AG04449 (cell line): Measurements from ENCODE around the gene HAGHL.

Source experiments
- CTCF ChIA-PET: fragments of 350-600 bp; formaldehyde crosslinking; extraction: SDS; loops from one replicate; lab custom pipeline; 2021; ENCODE audit warnings: antibody characterized with exemption; lab: Yijun Ruan, JAX
- POLR2A ChIA-PET: fragments of 400-600, 350-600 bp; formaldehyde crosslinking; extraction: SDS; loops from one replicate; lab custom pipeline; 2020; ENCODE audit warnings: antibody characterized with exemption, inconsistent platforms; lab: Yijun Ruan, JAX
- DNase-seq: peaks from one replicate; pipeline ENCODE4 v3.0.0-alpha.2; 2010; ENCODE audit warnings: low read depth, low spot score
- H3K4me3 ChIP-seq: 2 replicates; pipeline ENCODE4 v1.5.1; 2011; ENCODE audit warnings: low read depth, mild to moderate bottlenecking, control low read depth, low read length
- TF ChIP-seq, protein P1 (sequence below): IDR thresholded peaks from one replicate; pipeline ENCODE4 v1.5.1; 2011; ENCODE audit warnings: mild to moderate bottlenecking, moderate library complexity, low read length, control low read depth, inconsistent platforms; ENCODE audit not compliant: insufficient read depth; ENCODE audit errors: missing control alignments

HAGHL gene

DNA sequence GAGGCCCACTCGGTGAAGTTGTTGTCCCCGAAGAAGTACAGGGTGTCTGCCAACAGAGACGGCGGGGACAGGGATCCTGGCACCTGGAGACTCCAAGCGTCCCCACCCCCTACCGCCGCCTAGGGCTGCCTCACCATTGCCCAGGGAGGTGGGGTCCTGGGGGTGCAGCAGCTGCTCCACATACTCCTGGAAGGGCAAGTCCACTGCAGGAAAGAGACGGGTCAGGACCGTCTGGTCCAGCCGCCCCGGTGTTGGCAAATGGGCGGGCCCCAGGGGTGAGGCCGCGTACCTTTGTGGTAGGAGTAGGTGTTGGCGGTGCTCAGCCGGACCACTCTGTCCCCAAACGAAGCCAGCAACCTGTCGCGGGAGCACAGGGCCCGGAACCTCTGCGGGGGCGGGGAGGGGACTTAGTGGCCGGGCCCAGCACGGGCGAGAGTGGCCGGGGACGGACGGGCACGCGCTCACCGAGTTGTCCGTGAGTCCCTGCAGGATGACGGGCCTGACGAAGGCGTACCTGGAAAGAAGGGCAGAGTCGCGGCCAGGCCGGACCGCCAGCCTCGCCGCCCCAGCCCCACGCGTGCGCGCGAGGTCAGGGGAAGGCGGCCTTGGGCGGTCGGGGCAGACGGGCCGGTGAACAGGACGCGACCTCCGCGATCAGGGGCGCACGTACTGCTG is 43.4 kb upstream of the HAGHL start:
- POLR2A ChIA-PET, result interaction anchor here (1.2 kb wide), 1 partner anchor 8 kb away, joined by 7 read pairs; the partner anchor contains the start of gene RHBDL1
- peak overlapping the region; percentile 67 for H3K4me3 ChIP-seq
- no peak for DNase-seq
- TF ChIP-seq, protein P1, sequence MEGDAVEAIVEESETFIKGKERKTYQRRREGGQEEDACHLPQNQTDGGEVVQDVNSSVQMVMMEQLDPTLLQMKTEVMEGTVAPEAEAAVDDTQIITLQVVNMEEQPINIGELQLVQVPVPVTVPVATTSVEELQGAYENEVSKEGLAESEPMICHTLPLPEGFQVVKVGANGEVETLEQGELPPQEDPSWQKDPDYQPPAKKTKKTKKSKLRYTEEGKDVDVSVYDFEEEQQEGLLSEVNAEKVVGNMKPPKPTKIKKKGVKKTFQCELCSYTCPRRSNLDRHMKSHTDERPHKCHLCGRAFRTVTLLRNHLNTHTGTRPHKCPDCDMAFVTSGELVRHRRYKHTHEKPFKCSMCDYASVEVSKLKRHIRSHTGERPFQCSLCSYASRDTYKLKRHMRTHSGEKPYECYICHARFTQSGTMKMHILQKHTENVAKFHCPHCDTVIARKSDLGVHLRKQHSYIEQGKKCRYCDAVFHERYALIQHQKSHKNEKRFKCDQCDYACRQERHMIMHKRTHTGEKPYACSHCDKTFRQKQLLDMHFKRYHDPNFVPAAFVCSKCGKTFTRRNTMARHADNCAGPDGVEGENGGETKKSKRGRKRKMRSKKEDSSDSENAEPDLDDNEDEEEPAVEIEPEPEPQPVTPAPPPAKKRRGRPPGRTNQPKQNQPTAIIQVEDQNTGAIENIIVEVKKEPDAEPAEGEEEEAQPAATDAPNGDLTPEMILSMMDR, result no peak
- CTCF ChIA-PET, result no interaction called here

DNA sequence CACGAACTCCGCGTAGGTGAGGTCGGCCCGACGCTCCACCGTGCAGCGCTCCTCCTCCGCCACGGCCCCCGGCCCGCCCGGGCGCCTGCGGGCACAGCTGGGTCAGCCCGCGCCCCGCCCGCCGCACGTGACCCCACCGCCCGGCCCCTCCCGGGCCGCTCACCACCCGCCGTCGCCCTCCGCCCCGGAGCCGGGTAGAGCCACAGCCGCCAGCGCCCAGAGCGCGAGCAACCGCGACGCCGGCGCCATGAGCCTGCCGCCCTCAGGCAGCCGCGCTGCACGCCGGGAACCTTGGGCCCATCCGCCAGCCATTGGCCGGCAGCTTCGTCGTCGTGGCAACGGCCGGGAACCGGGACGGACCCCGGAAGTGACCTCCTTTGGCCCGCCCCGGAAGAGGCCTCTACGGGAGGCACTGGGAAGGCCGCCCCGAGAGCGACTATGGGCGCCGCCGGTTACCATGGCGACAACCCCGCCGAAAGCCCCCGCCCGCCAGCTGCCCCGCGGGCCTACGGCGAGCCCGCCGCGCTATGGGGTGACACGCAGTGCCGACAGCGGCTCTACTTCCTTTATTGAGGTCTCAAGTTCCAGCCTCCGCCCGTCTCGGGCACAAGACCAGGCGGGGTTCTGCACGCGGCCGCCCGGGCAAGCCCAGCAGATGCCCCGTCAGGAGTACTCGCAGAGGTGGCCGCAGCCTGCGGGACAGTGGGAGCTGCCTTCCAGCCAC is 42.7 kb upstream of the HAGHL start, which contains the start of gene JMJD8:
Gene JMJD8, minus strand, starts transcription at position 264 of the 724 bp plus-strand sequence. Its CDS starts 15 bp downstream, at position 249.
- POLR2A ChIA-PET, result interaction anchor here (0.7 to 1.2 kb wide), 2 partner anchors 9 to 27 kb away, joined by 3 to 7 read pairs; partner anchors contain the start of gene RHBDL1
- CTCF ChIA-PET, result no interaction called here
- DNase-seq, result peak; percentile 60

DNA sequence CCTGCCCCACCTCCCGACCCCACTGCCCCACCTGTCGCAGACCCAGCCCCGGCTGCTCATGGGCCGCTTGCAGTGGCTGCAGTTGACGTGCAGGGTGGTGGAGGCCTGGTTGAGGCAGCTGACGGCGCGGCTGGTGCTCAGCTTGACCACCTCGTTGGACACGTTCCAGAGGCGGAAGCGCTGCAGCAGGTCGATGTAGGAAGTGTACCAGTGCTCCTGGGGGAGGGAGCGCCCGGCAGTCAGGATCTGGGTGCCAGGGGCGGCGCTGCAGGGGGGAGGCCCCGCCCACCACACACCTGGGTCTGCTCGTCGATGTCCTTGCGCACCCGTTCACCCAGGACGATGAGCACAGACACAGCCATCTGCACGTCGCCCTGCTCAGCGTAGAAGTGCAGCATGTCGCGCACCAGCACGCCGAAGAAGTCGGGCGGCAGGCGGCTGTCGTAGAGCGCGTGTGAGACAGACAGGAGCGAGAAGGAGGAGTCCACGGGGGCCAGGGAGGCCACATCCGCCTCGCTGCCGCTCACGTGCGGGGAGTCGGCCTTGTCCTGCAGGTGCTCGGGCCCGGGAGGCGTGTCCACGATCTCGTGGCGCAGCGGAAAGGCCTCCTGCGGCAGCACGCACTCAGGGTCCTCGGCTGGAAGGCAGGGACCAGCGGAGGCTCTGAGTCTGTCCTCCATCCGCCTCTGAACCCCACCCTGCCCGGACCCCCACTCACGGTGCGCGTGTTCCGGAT is 41.8 kb upstream of the HAGHL start:
- H3K4me3 ChIP-seq, result no peak overlapping the region
- TF ChIP-seq, protein P1, result no peak
- ChIA-PET POLR2A (interaction anchor here (0.7 kb wide), 1 partner anchor 28 kb away, joined by 3 read pairs; no protein-coding TSS in a partner anchor), CTCF (interaction anchor here (1.3 to 1.5 kb wide), 2 partner anchors 17 to 31 kb away, joined by 5 to 8 read pairs; partner anchors contain the start of gene RHOT2)
- DNase-seq, result no peak

More for the DNA sequence above, 42.7 kb upstream of the HAGHL start, which contains the start of gene JMJD8:
- TF ChIP-seq, protein P1, result no peak
- peak within 1 kb of the TSS; percentile 67 for H3K4me3 ChIP-seq

DNA sequence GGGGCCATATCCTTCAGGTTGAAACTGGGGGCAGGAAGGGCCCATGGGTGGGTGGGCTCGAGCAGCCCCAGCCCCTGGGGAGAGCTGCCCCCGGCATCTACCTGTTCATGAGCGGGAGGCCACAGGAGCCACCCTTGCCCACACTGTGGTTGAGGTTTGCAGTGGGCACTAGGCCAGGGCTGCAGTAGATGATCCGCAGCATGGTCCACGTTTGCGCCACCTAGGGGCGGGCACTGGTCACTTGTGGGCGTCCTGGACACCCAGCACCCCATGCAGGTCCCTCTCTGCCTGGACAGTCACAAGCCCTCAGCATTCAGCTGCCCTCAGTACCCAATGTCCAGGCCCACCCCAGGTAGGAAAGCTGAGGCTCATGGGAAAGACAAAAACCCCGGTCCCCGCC is 40.9 kb upstream of the HAGHL start:
- ChIA-PET POLR2A (interaction anchor here (1.4 kb wide), 1 partner anchor 35 kb away, joined by 5 read pairs; the partner anchor contains the start of gene ANTKMT), CTCF (interaction anchor here (1.2 to 1.5 kb wide), 3 partner anchors 10 to 30 kb away, joined by 5 to 8 read pairs (median 5); partner anchors contain the start of genes RHBDL1 and RHOT2)
- no peak for DNase-seq

DNA sequence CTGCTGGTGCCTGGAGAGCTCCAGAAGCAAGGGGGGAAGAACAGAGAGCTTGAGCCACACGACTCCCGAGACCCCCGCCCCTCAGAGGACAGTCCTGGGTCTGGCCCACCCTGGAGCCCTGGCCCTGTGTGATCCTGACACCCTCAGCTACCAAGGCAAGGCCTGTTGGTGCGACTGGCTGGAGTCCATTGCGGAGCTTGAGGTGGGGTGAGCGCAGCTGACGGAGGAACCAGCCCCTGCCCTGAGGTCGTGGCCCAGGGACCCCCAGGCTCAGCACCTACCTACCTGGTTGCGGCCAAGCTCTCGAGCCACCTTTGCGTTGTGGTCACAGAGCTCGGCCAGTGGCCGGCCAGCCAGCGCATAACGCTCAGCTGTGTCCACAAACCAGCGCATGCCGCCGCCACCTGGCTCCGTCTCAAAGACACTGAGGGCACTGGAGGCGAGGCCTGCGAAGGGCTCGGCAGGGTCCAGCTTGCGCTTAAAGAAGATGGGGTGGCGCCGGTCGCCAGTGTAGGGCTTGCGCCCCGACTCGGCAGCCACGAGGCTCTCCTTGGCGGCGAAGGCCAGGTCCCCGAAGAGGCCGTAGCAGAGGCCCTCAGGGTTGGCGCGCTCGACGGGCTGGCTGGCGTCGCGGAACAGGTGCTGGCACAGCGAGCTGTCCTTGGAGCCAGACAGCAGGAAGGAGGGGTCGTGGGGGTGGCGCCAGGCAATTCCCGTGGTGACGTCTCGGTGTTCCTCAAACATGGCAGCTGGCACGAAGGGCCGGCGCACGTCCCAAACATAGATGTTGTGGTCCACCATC is 40.2 kb upstream of the HAGHL start:
- no peak for DNase-seq
- ChIA-PET POLR2A (interaction anchor here (1.4 kb wide), 1 partner anchor 34 kb away, joined by 5 read pairs; the partner anchor contains the start of gene ANTKMT), CTCF (interaction anchor here (1.2 to 1.5 kb wide), 3 partner anchors 11 to 29 kb away, joined by 5 to 8 read pairs (median 5); partner anchors contain the start of genes RHBDL1 and RHOT2)
- TF ChIP-seq, protein P1, result no peak
- H3K4me3 ChIP-seq, result no peak overlapping the region

More for the DNA sequence above, 40.9 kb upstream of the HAGHL start:
- TF ChIP-seq, protein P1, result peak; percentile 49
- H3K4me3 ChIP-seq, result no peak overlapping the region
